ENCODE results near the gene BCL7A. TPM values are rescaled to one million over a fixed set of nuclear protein-coding genes. Genes with fewer than 3 reads are reported as not detected.
"Not testable (repeated sequence)": the region's sequence is repeated elsewhere in the genome, so short reads cannot be mapped to it uniquely, and the experiment has no call there.

BCL7A gene
- total RNA-seq, 1 donor from 2014 or later: 13.7 TPM

DNA sequence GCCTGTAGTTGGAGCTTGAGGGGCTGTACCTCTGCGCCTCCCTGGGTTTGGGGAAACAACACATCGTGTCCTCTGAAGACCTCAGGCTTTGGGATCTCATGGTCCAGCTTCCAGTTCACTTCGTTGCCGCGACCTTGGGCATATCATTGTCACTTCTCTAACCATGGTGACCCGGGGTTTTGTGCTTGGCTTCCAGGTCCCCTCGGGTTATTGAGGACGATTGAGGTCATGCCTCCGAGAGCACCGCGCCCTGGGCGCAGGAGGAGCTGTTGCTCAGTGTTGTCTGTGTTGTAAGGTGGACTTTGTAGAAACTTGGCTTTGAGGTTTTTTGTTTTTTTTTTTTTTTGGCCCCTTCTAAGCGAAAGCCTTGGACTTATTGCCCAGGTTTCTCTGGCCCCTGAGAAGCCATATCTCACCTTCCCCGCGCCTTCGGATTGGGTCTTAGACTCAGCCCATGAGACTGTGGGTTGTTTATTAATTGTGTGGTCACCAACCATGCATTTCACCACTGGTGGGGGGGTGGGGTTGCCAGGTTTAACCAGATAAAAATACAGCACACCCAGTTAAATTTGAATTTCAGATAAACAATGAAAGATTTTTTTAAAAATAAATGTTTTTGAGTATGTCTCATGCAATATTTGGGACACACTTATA, 2.6 kb downstream of the BCL7A start:
- DNase-seq (ENCODE audit: extremely low read depth, low read depth, low spot score): no peak

DNA sequence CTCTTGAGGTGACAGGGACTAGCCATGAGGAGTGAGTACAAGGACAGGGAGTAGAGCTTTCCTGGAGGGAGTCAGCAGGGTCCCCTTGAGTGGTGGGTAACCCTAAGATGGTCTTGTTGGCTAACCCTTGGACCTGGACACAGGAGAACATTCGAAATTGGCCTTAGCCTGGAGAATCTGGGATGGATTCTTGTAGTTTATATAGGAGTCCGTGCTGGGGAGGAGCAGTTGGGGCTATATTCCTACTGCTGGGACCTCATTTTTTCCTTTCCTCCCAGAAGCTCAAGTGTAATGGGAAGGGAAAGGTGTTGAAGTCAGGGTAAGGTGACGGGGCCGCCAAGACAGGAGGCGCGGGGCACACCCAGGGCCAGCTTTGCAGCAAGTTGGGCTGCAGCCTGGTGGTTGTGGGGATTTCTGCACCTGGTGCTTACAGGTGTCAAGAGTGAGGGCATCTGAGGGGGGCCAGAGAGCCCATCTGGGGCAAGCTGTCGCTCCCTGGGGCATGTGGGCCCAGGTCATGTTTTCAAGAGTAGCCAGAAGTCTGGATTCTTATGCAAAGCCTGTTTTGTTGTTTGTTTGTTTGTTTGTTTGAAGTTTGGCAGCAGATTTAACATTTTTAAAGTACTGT, 5.1 kb downstream of the BCL7A start:
- no peak for DNase-seq (ENCODE audit: extremely low read depth, low read depth, low spot score)

DNA sequence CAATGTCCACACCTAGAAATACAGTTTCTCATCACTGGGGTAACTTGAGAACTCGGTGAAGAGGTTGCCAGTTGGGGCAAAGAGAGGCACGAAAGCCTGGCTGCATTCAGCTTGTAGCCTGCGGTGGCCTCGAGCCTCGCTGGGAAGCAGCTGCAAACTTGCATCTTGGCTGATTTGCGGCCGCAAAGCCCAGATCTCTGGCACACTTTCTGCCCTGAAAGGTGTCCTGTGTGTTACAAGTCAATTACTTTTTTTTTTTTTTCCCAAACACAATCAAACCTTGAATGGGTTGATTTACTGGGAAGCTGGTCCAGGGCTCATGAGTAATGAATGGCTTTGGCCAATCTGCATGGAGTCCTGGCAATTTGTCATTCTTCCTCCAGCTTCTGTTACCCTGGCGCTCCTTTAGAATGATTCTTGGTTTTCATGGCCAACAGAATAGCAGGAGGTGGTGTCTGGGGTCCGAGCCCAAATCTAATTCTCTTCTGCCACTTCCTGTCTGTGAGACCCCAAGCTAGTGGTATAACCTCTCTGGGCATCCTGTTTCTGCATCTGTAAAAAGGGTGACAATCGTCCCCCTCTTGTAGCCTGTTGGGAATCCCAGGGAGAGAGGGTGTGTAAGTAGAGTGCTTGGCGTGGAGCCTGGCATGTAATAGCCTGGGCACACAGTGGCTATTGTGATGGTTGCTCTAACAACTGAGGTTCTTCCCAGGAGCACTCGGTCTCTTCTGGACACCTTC, 6.7 kb downstream of the BCL7A start:
- DNase-seq (ENCODE audit: extremely low read depth, low read depth, low spot score): no peak

DNA sequence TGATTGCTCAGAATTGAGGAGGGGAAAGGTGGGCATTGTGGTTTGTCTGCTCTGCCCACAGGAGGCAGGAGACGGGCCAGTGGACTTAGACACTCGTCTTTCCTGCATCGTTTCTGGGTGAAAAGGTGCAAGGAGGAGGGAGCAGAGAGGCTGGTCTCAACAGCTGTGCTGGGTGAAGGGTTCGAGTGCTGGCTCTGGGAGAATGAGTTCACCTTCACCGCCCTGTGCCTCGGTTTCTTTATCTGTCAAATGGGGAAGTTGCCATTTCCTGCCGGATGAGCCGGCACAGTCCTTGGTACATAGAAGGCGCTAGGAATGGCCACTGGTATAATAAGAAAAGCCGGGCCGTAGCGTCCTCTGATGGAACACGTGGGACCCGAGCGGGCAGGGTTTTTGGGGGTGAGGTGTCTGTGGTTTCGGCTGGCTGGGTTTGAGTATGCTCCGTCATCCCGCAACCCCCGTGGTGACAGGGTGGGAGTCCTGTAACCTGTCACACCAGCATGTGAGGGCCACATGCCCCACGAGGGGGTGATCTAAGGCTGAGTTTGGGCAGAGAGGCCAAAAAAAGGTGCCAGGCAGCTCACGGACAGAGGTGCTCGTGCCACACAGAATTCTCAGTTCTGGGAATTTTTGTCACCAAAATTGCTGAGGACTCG, 7.3 kb downstream of the BCL7A start:
- DNase-seq (ENCODE audit: extremely low read depth, low read depth, low spot score): no peak

DNA sequence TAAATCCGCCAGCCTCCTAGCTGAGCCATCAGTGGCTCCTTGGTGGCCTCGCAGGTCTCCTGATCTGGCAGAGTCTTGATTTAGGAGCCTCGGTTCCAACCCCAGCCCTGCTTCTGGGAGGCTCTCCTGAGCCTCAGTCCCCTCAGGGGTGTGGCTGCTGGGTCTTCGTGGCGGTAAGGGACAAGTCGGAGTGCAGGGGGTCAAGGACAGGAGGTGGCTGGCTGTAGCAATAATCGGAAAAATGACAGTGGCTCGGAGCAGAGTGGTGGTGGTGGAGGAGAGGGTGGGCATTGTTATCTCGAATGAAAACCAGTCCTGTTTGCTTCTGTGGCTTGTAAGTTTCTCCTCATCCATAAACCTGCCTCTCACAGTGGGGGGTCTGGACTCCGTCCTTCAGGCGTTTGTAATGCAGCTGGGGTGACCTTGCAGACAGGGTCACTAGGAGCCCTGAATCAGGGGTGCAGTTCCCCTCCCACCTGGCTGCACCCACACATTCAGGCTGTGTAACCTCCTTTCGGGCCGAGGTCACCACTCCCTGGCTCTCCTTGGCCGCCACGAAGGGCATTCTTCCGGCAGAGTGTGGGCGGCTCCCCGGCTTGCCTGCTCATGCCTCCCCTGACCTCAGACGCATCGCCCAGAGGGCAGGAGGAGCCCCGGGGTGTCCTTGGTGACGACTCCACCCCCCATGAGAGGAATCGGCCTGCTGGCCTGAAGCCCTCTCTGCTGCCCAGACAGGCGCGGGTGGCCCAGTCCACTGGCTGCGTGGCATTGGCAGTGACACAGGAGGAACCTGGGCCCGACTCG, 8.1 kb downstream of the BCL7A start:
- DNase-seq (ENCODE audit: extremely low read depth, low read depth, low spot score): no peak

DNA sequence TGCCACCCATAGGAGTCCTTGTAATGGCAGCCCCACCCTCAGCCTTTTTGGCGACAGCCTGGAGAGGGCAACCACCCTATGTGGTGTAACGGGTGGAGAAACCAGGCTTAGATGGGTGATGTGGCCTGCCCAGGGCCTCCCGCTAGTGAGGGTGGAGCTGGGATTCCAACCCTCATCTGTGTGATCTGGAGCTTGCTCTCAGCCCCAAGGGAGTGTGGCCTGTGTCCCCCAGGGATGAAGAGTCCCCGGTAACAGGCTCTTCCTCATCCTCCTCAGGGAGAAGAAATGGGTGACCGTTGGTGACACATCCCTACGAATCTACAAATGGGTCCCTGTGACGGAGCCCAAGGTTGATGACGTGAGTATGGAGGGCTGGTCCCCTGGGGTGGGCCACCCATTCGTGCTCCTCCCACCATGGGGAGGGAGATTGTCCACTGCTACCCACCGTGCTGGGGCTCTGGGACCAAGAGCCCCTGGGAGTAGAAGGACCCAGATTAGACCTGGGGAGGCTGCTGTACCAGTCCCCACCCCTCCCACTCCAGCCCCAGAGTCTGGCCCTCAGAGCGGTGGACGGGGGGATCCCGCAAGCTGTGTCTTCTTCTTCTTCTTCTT, 8.8 kb downstream of the BCL7A start:
- no peak for DNase-seq (ENCODE audit: extremely low read depth, low read depth, low spot score)

DNA sequence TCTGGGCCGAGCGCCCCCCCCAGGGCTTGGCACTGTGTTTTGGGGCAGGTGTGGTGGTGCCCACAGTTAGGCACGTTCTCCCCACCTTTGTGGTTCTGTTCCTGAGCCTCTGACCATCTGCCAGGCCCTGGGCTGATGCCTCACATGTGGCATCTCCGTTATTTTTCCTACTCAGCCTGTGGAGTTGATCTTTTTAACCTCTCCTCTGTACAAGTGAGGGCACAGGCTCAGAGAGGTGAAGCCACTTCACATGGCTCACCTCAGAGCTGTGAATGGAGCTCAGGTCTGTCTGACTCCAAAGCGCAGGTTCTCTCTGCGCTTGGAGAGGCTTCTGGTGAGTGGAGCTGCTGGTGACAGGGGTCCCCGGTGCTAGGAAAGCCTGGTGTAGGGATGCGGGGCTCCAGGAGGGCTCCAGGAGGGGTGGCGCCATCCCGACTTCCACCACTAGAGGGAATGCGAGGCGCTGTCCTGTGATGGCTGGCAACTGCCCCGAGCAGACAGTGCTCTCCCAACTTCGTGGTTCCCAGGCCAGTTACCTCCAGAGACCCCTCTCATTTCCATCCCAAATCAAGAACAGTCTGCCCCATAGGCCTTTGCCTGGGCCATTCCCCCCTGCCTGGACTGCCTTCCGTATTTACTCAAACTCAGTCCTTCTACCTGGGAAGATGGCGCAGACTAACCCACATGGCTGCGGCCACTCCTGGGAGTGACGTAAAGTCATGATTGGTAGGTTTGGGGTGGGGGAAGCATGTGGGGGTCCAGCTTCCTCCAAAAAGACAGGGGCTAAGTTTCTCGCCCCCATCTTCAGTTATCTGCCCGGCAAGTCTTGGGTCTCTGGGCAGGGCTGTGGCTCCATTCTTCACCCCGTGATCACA, 9.9 kb downstream of the BCL7A start:
- no peak for DNase-seq (ENCODE audit: extremely low read depth, low read depth, low spot score)

DNA sequence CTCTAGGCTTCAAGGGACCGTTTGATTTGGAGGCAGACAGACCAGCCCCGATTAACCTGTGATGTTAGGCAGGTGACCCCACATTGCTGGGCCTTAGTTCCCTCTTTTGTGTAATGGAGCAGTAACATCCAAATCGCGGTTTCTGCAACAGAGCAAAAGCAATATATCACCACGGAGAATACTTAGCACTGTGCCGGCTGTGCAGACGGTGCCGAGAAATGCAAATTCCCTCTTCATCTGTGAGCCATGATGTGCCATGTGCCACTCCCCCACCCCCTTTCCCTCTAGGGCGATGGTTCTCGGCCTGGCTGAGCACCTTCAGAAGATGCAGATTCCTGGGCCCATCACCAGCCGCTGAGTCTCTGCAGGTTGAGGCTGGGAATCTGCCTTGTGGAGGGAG, 10.9 kb downstream of the BCL7A start:
- DNase-seq (ENCODE audit: extremely low read depth, low read depth, low spot score): no peak

DNA sequence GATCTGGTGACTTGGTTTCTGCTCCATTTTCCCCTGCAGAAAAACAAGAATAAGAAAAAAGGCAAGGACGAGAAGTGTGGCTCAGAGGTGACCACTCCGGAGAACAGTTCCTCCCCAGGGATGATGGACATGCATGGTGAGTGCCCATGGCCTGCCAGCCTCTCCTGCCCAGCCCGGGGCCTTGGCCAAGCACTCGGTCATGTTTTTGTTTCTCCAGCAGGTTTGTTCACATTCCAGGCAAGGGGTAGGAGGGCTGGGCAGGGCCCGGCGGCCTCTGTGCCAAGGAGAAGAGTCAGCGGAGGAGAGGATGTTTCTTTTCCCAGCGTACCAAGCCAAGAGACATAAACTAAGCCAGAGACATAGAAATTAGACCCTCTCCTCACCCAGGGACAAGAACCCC, 13.6 kb downstream of the BCL7A start:
- DNase-seq (ENCODE audit: extremely low read depth, low read depth, low spot score): no peak

DNA sequence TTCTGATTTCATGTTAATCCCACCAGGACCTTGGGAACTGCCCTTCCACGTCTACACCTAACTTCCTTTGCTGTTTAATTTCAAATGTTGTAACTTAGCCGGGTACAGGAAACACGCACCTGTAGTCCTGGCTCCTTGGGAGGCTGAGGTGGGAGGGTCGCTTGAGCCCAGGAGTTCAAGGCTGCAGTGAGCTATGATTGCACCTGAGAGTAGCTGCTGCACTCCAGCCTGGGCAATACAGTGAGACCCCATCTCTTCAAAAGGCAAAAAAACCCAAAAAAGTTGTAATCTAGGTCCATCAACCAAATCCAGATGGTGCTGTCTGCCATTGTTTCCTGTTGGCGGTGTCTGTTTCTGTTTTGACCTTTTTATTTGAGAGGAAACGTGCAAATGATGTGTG, 14.5 kb downstream of the BCL7A start:
- no peak for DNase-seq (ENCODE audit: extremely low read depth, low read depth, low spot score)

DNA sequence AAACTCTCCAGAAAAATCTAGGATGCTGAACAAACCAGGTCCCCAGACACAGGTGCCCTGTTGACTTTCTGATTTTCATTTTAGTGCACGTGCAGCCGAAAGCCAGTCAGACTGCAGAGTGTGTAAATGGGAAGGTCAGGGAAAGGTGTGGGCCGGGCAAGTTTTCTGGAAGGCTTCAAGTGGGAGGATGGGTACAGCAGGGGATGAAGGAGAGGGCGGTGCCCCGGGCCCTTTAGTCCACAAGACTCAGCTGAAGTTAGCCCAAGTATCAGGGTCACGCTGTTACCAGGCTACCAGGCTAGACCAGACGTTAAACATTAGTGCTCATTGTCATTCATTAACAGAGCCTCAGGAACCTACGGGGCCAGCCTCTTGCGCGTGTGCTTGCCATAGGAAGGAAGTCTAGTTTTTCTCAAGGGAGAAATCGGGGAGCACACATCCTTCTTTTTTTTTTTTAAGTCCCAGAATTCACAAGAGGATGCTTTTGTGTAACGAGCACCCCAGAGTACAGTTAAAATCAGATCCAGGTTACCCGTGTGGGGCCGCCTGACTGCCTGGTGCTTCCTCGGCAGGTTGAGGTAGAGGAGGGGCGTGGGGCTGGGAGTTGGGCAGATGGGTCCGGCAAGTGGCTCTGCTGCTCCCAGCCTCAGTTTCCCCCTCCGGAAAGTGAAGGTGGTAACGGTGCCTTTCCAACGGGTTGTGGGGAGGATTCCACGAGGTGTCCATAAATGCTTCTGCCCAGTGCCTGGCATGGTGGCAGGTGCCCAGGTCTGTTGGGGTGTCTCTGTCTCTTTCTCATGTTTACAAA, 19.1 kb downstream of the BCL7A start:
- no peak for DNase-seq (ENCODE audit: extremely low read depth, low read depth, low spot score)

DNA sequence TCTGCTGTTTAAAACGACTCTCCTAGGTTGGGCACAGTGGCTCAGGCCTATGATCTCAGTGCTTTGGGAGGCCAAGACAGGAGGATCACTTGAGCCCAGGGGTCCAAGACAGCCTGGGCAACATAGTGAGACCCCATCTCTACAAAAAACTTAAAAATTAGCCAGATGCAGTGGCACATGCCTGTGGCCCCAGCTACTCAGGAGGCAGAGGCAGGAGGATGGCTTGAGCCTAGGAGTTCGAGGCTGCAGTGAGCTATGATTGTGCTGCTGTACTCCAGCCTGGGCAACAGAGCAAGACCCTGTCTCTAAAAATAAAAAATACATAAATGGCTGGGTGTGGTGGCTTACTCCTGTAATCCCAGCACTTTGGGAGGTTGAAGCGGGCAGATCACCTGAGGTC, 19.8 kb downstream of the BCL7A start:
- DNase-seq (ENCODE audit: extremely low read depth, low read depth, low spot score): not testable (repeated sequence)

DNA sequence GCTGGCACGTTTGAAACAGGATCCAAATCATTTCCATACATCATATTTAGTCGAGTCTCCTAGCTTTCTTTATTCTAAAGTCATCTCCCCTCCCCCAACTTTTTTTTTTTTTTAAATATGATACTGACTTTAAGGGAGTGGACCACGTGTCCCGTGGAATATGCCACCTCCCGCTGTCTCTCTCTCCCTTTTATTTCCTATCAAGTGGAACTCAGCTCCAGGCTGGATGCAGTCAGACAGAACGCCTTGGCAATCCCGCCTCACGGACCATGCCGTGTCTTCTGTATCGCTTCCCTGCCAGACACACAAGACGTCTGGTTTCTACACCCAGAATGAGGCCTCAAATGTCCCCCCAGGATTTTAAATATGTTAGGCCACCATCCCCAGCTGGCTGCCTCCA, 21.2 kb downstream of the BCL7A start:
- no peak for DNase-seq (ENCODE audit: extremely low read depth, low read depth, low spot score)

DNA sequence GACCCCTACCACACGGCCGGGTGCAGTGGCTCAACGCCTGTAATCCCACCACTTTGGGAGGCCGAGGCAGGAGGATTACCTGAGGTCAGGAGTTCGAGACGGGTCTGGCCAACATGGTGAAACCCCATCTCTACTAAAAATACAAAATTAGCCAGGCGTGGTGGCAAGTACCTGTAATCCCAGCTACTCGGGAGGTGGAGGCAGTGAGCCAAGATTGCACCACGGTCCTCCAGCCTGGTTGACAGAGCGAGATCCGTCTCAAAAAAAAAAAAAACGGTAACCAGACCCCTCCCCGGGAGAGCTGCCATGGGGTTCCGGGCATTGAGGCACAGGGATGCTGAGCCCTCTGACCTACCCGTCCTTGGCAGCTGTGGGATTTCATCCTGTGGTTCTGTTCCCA, 21.8 kb downstream of the BCL7A start:
- DNase-seq (ENCODE audit: extremely low read depth, low read depth, low spot score): no peak

DNA sequence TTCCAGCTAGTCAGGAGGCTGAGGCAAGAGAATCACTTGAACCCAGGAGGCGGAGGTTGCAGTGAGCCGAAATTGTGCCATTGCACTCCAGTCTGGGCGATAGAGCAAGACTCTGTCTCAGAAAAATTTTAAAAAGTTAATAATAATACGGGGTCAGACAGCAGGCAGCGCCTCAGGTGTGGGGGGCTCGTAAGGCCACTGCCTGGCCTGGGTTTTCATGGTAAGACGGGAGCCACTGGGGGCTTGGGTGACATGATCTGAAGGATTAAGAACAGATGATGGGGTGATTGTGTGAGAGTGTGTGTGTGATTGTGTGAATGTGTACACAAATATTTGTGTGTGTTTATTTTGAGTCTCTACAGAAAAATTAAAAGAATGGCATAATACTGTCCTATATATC, 23.6 kb downstream of the BCL7A start:
- DNase-seq (ENCODE audit: extremely low read depth, low read depth, low spot score): no peak

DNA sequence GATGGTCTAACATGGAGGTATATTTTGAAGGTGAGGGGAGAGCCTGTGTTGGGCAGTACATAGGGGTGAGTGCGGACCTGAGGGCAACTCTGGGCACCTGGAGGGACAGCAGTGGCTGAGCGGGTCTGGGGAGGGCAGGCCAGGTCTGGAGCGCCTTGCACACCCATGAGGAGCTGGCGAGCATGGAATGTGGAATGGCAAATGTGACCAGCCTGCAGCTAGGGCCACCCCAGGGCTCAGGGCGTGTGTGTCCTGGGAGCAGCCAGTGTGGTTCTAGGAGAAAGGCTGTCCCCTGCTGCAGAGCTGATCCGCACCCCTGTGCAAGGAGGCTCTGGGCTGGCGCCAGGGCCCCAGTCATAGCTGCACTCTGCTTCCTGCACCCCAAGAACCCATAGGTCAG, 24.5 kb downstream of the BCL7A start:
- no peak for DNase-seq (ENCODE audit: extremely low read depth, low read depth, low spot score)

DNA sequence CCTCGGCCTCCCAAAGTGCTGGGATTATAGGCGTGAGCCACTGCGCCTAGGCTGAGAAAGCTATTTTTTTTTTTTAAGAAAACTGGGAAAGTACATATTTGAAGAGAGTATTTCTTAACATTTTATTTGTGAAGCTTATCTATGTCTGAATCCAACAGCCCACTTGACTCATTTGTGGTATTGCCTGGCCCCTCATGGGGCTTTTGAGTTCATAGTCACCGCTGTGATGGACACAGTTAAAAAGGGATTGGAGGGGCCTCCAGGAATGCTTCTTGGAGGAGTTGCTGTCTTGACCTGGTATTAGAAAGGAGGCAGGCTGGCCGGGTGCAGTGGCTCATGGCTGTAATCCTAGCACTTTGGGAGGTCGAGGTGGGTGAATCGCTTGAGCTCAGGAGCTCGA, 26.5 kb downstream of the BCL7A start:
- no peak for DNase-seq (ENCODE audit: extremely low read depth, low read depth, low spot score)

DNA sequence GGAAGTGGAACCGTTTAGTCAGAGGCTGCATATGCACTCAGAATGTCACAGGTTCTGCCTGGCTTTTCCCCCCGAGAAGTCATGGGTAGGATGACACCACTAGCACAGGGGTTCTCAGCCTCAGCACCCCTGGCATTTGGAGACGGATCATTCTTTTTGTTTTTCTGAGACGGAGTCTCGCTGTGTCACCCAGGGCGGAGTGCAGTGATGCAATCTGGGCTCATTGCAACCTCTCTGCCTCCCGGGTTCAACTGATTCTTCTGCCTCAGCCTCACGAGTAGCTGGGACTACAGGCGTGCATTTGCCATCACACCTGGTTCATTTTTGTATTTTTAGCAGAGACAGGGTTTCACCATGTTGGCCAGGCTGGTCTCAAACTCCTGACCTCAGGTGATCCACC, 28.1 kb downstream of the BCL7A start:
- no peak for DNase-seq (ENCODE audit: extremely low read depth, low read depth, low spot score)

DNA sequence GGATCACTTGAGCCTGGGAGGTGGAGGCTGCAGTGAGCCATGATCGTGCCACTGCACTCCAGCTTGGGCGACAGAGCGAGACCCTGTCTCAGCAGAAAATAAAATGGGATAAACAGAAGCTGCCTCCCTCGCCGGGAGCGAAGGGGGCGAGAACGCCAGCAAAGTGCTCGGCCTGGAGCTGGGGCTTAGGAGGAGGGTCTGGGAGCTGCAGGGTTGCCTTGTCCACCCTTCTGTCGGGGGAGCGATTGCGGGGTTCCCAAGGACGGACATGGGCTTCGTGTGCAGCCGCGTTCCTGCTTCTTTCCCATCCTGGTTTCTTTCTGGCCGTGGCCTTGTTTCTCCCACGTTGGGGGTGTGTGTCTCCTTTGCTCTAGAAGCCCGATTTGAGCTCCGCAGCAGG, 29.0 kb downstream of the BCL7A start:
- no peak for DNase-seq (ENCODE audit: extremely low read depth, low read depth, low spot score)

All from glomerular endothelial cell (primary cell).